H1 (cell line): ENCODE data around the gene DSCAM. TPM values are rescaled to one million over a fixed set of nuclear protein-coding genes. Genes with fewer than 3 reads are reported as not detected.

Experiments
- CTCF ChIA-PET: fragments of 300-600 bp; sonication (Branson Sonifier 250); formaldehyde crosslinking; loops from one replicate; lab custom pipeline; 2021; ENCODE audit not compliant: partially characterized antibody; lab: Charles Lee
- POLR2A ChIA-PET: fragments of 300-600 bp; sonication (Branson Sonifier 250); formaldehyde crosslinking; loops from one replicate; lab custom pipeline; 2021; ENCODE audit warnings: inconsistent platforms; ENCODE audit not compliant: partially characterized antibody; lab: Charles Lee
- DNase-seq, 2 experiments: peaks; one replicate each; pipeline versions ENCODE4 v3.0.0 to v3.0.0-alpha.2; 2010 to 2022; ENCODE audit warnings: low spot score in 2 of 2, low read depth in 1 of 2, mixed read lengths in 1 of 2
- FAIRE-seq: peaks from 2 replicates; lab custom pipeline; 2011; peaks lifted over from hg19 to GRCh38; lab: Jason Lieb, UNC
- H2AFZ ChIP-seq: 2 replicates; pipeline ENCODE4 v1.8.1; 2012; ENCODE audit warnings: low read length, inconsistent platforms
- H2AK5ac ChIP-seq: 2 replicates; pipeline ENCODE4 v1.6.1; 2013; ENCODE audit warnings: low read depth, low read length
- H2BK120ac ChIP-seq: replicated peaks from 2 replicates; pipeline ENCODE3; 2013; ENCODE audit warnings: low read depth, low read length, inconsistent platforms
- H2BK12ac ChIP-seq: 2 replicates; pipeline ENCODE4 v1.6.1; 2013; ENCODE audit warnings: low read depth, low read length
- H2BK15ac ChIP-seq: 2 replicates; pipeline ENCODE4 v1.6.1; 2013; ENCODE audit warnings: low read length
- H2BK20ac ChIP-seq: 2 replicates; pipeline ENCODE4 v1.6.1; 2013; ENCODE audit warnings: low read length
- H2BK5ac ChIP-seq: 2 replicates; pipeline ENCODE4 v1.6.1; 2013; ENCODE audit warnings: low read depth, low read length
- H3K14ac ChIP-seq: 2 replicates; pipeline ENCODE4 v1.6.1; 2013; ENCODE audit warnings: inconsistent platforms; ENCODE audit not compliant: insufficient read length
- H3K18ac ChIP-seq: 2 replicates; pipeline ENCODE4 v1.6.1; 2013; ENCODE audit warnings: low read length; ENCODE audit errors: extremely low read depth
- H3K23ac ChIP-seq: 2 replicates; pipeline ENCODE4 v1.6.1; 2013; ENCODE audit warnings: inconsistent platforms; ENCODE audit not compliant: insufficient read length
- H3K23me2 ChIP-seq: 2 replicates; pipeline ENCODE4 v1.6.1; 2013; ENCODE audit warnings: low read depth, low read length
- H3K27ac ChIP-seq: 2 replicates; pipeline ENCODE4 v1.6.1; 2011; ENCODE audit warnings: low read depth, low read length, inconsistent platforms
- H3K27me3 ChIP-seq, 4 experiments: replicated peaks in 1 of 4; 1 replicate in 1 of 4; 2 replicates in 3 of 4; pipeline versions ENCODE4 v1.6.1 to v1.8.1; 2011 to 2013; ENCODE audit warnings: low read length in 3 of 4, mild to moderate bottlenecking in 3 of 4, inconsistent platforms in 2 of 4, mixed read lengths in 2 of 4, moderate library complexity in 1 of 4; ENCODE audit not compliant: control insufficient read depth in 3 of 4, insufficient read depth in 3 of 4; ENCODE audit errors: extremely low read depth in 1 of 4
- H3K36me3 ChIP-seq, 4 experiments: 2 replicates each; pipeline versions ENCODE4 v1.6.1 to v1.8.1; 2011 to 2013; ENCODE audit warnings: mild to moderate bottlenecking in 4 of 4, low read length in 3 of 4, moderate library complexity in 2 of 4, control low read depth in 1 of 4, inconsistent platforms in 1 of 4; ENCODE audit not compliant: insufficient read depth in 4 of 4, control insufficient read depth in 2 of 4
- H3K4ac ChIP-seq: replicated peaks from 2 replicates; pipeline ENCODE3; 2013; ENCODE audit warnings: low read length, low read depth, mixed read lengths, inconsistent platforms; ENCODE audit not compliant: insufficient read length
- H3K4me1 ChIP-seq, 4 experiments: replicated peaks in 1 of 4; 1 replicate in 1 of 4; 2 replicates in 3 of 4; pipeline versions ENCODE4 v1.6.1 to v1.8.1; 2011 to 2013; ENCODE audit warnings: low read length in 3 of 4, inconsistent platforms in 2 of 4, mixed read lengths in 1 of 4; ENCODE audit not compliant: insufficient read depth in 4 of 4, control insufficient read depth in 3 of 4
- H3K4me2 ChIP-seq, 2 experiments: 2 replicates each; pipeline versions ENCODE4 v1.6.1 to v1.8.1; 2011 to 2013; ENCODE audit warnings: low read depth in 2 of 2, low read length in 2 of 2, control low read depth in 1 of 2, inconsistent platforms in 1 of 2, mild to moderate bottlenecking in 1 of 2; ENCODE audit not compliant: insufficient read depth in 1 of 2
- H3K4me3 ChIP-seq, 4 experiments: fragments of 200-600, 300-600 bp in 1 of 4; sonication (generic), shearing (Covaris generic), sonication (Bioruptor Twin) in 1 of 4; 2 replicates each; pipeline versions ENCODE4 v1.5.1 to v1.8.1; 2011 to 2016; ENCODE audit warnings: low read length in 4 of 4, low read depth in 3 of 4, control low read depth in 2 of 4, inconsistent platforms in 2 of 4, mild to moderate bottlenecking in 2 of 4, mixed read lengths in 1 of 4, moderate library complexity in 1 of 4; ENCODE audit not compliant: insufficient read depth in 2 of 4; ENCODE audit errors: extremely low read depth in 1 of 4
- H3K56ac ChIP-seq: replicated peaks from 2 replicates; pipeline ENCODE3; 2013; ENCODE audit warnings: low read depth, mild to moderate bottlenecking, mixed read lengths, low read length, inconsistent platforms; ENCODE audit not compliant: insufficient read length
- H3K79me1 ChIP-seq: 2 replicates; pipeline ENCODE4 v1.6.1; 2013; ENCODE audit warnings: low read depth, low read length, control low read depth
- H3K79me2 ChIP-seq, 2 experiments: 2 replicates each; pipeline versions ENCODE4 v1.6.1 to v1.8.1; 2012 to 2013; ENCODE audit warnings: low read length in 2 of 2, mild to moderate bottlenecking in 2 of 2, inconsistent platforms in 1 of 2; ENCODE audit not compliant: insufficient read depth in 2 of 2, control insufficient read depth in 1 of 2
- H3K9ac ChIP-seq, 4 experiments: replicated peaks in 1 of 4; 1 replicate in 1 of 4; 2 replicates in 3 of 4; pipeline versions ENCODE4 v1.6.1 to v1.8.1; 2011 to 2013; ENCODE audit warnings: low read depth in 3 of 4, low read length in 3 of 4, control low read depth in 2 of 4, mild to moderate bottlenecking in 2 of 4, moderate library complexity in 2 of 4, inconsistent platforms in 1 of 4; ENCODE audit errors: extremely low read depth in 1 of 4
- H3K9me3 ChIP-seq, 2 experiments: 2 replicates each; pipeline versions ENCODE4 v1.6.1 to v1.8.1; 2012 to 2013; ENCODE audit warnings: mild to moderate bottlenecking in 2 of 2, moderate library complexity in 2 of 2, control low read depth in 1 of 2, inconsistent platforms in 1 of 2, low read depth in 1 of 2, low read length in 1 of 2, mixed read lengths in 1 of 2; ENCODE audit not compliant: insufficient read depth in 2 of 2
- H4K20me1 ChIP-seq, 2 experiments: replicated peaks in 1 of 2; 2 replicates each; pipeline versions ENCODE3 to v1.8.1; 2011 to 2013; ENCODE audit warnings: inconsistent platforms in 2 of 2, low read length in 2 of 2, mild to moderate bottlenecking in 1 of 2; ENCODE audit not compliant: insufficient read depth in 2 of 2, control insufficient read depth in 1 of 2
- H4K5ac ChIP-seq: 2 replicates; pipeline ENCODE4 v1.6.1; 2013; ENCODE audit warnings: low read length, low read depth, mixed read lengths, inconsistent platforms; ENCODE audit not compliant: insufficient read length
- H4K8ac ChIP-seq: 2 replicates; pipeline ENCODE4 v1.8.0; 2013; ENCODE audit warnings: mild to moderate bottlenecking, moderate library complexity, low read length, inconsistent platforms; ENCODE audit not compliant: insufficient read depth; ENCODE audit errors: extremely low read depth
- H4K91ac ChIP-seq: replicated peaks from 2 replicates; pipeline ENCODE3; 2013; ENCODE audit warnings: low read length, mixed read lengths, inconsistent platforms; ENCODE audit not compliant: insufficient read length
- BRCA1 ChIP-seq: IDR thresholded peaks from 2 replicates; pipeline ENCODE4 v1.6.1; 2012; ENCODE audit warnings: low read depth, low read length, improper control_type of control experiment
- CEBPB ChIP-seq: IDR thresholded peaks from 2 replicates; pipeline ENCODE4 v1.6.1; 2012; ENCODE audit warnings: low read depth, low read length
- PHF8 ChIP-seq: fragments of 200-600 bp; sonication (generic); conservative IDR thresholded peaks from 2 replicates; pipeline ENCODE4 v1.7.1; 2012; ENCODE audit warnings: low read depth, mild to moderate bottlenecking, inconsistent platforms, low read length, moderate library complexity
- TAF7 ChIP-seq: optimal IDR thresholded peaks from 2 replicates; pipeline ENCODE3; 2011; ENCODE audit warnings: low read depth, mild to moderate bottlenecking, inconsistent platforms, low read length, moderate library complexity, borderline replicate concordance
- YY1 ChIP-seq: IDR thresholded peaks from 2 replicates; pipeline ENCODE4 v1.6.1; 2011; ENCODE audit warnings: low read depth, mild to moderate bottlenecking, low read length
- WGBS, 2 experiments: shearing (Covaris generic) in 1 of 2; methylation state at CpG; one replicate each; pipeline versions ENCODE4 v1.1.6 to v1.1.7; 2013 to 2015; ENCODE audit warnings: low lambda C conversion rate in 2 of 2, mixed read lengths in 2 of 2, inconsistent platforms in 1 of 2, low coverage in 1 of 2, missing lambda C conversion rate in 1 of 2; ENCODE audit not compliant: insufficient replicate concordance in 2 of 2, insufficient coverage in 1 of 2, insufficient read length in 1 of 2; ENCODE audit errors: extremely low coverage in 1 of 2, missing lambda C conversion rate in 1 of 2; 5-methylcytosine and 5-hydroxymethylcytosine counted together
- polyA plus RNA-seq, 7 experiments: library from polyadenylated mRNA; depleted of rRNA in 3 of 7; stranded (reverse) in 5 of 7; unstranded in 2 of 7; fragments of >200 nt in 5 of 7; fragments of 200-250 nt in 2 of 7; gene quantifications; 1 replicate in 5 of 7; 2 replicates in 1 of 7; 4 replicates in 1 of 7; pipeline versions ENCODE4 v1.2.1 to v1.2.3, GENCODE V29; 2011 to 2013; ENCODE audit warnings: missing spikeins in 2 of 7, mixed read lengths in 2 of 7
- total RNA-seq: library from RNA; stranded (reverse); fragmentation: NEBNext Ultra II Directional; extraction: Animal tissue kit (Norgen Biotek cat#: 25700); gene quantifications from 2 replicates; pipeline ENCODE4 v1.2.1, GENCODE V29; 2021
- TF ChIP-seq, protein P1 (sequence below): IDR thresholded peaks from 2 replicates; pipeline ENCODE4 v1.6.1; 2012; ENCODE audit warnings: inconsistent platforms

The DSCAM gene
- total and polyA plus RNA-seq, 2 of the 8 experiments (the other 6 are each of a cell fraction or from before 2014, with no cell fraction given): 0.02 to 0.15 TPM

DNA sequence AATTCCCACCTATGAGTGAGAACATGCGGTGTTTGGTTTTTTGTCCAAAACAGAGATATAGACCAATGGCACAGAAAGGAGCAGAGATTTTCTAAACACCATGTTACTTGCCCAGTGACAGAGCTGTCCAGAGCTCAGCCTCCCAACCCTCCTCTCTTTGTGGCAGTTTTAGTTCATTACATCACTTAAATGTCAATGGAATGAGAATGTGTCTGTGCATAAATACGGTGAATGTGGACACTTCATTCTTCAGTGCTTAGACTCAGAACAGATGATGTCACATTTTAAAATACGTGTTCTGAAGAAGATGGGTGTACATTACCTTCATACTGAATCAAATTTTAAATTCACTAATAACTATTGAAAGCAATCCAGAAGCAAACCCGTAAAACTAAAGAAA lies 374.9 kb downstream of the DSCAM start:
- no peak overlapping the region for H2BK12ac ChIP-seq
- no peaks in the 10 kb centered on the region for H3K36me3 ChIP-seq
- POLR2A ChIA-PET: no interaction called here
- 76% methylated on average over 4 of the region's 4 CpGs; no CpG with 5 or more reads in 1 of the 2 experiments for WGBS, 2 experiments
- H3K4me1 ChIP-seq: no peaks in the 10 kb centered on the region
- DNase-seq: no peak
- H2BK20ac ChIP-seq: no peak overlapping the region
- H3K9ac ChIP-seq: no peak overlapping the region
- no peak overlapping the region for H4K8ac ChIP-seq
- H3K79me2 ChIP-seq: no peaks in the 10 kb centered on the region
- CTCF ChIA-PET: interaction anchor here (0.5 to 2.3 kb wide), 3 partner anchors 328 to 599 kb away, joined by 4 to 6 read pairs (median 4); no protein-coding TSS in a partner anchor
- FAIRE-seq: no peak
- no peak overlapping the region for H2BK15ac ChIP-seq
- no peak overlapping the region for H2BK120ac ChIP-seq
- no peak overlapping the region for H3K4ac ChIP-seq
- H3K18ac ChIP-seq: no peak overlapping the region
- H3K14ac ChIP-seq: no peak overlapping the region
- H3K23ac ChIP-seq: no peak overlapping the region
- no peaks in the 10 kb centered on the region for H3K27me3 ChIP-seq
- no peaks in the 10 kb centered on the region for H4K20me1 ChIP-seq
- no peak overlapping the region for H2AFZ ChIP-seq
- no peak overlapping the region for H3K4me3 ChIP-seq
- H3K79me1 ChIP-seq: no peaks in the 10 kb centered on the region
- H3K27ac ChIP-seq: no peak overlapping the region
- H4K91ac ChIP-seq: no peak overlapping the region
- no peak overlapping the region for H3K4me2 ChIP-seq
- no peak overlapping the region for H2BK5ac ChIP-seq
- H4K5ac ChIP-seq: no peak overlapping the region
- no peaks in the 10 kb centered on the region for H3K9me3 ChIP-seq
- no peaks in the 10 kb centered on the region for H3K23me2 ChIP-seq
- no peak overlapping the region for H3K56ac ChIP-seq
- H2AK5ac ChIP-seq: no peak overlapping the region
- TF ChIP-seq TAF7 (no peak), PHF8 (no peak), YY1 (no peak), CEBPB (no peak), BRCA1 (no peak)
- TF ChIP-seq, protein P1, sequence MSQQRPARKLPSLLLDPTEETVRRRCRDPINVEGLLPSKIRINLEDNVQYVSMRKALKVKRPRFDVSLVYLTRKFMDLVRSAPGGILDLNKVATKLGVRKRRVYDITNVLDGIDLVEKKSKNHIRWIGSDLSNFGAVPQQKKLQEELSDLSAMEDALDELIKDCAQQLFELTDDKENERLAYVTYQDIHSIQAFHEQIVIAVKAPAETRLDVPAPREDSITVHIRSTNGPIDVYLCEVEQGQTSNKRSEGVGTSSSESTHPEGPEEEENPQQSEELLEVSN: no peak
